Testis (tissue), 3 donors: ENCODE results near the gene TRMT44. TPM values are rescaled to one million over a fixed set of nuclear protein-coding genes. Genes with fewer than 3 reads are reported as not detected.
A peak's percentile ranks its signal among the peaks of the same experiment; 100 is the strongest.

Experiments
- DNase-seq: peaks from one replicate; pipeline ENCODE4 v3.0.0-alpha.2; 2019
- H3K27ac ChIP-seq, 2 donors: fragments of 200-600 bp; sonication (generic); one replicate each; pipeline ENCODE4 v1.5.1; 2019
- H3K27me3 ChIP-seq: fragments of 200-600 bp; sonication (generic); one replicate; pipeline ENCODE4 v1.5.1; 2019
- H3K36me3 ChIP-seq: fragments of 200-600 bp; sonication (generic); one replicate; pipeline ENCODE4 v1.5.1; 2017; ENCODE audit warnings: low read depth; ENCODE audit errors: missing control alignments
- H3K4me1 ChIP-seq: fragments of 200-600 bp; sonication (generic); one replicate; pipeline ENCODE4 v1.5.1; 2019
- H3K4me3 ChIP-seq, 2 donors: fragments of 200-600 bp; sonication (generic); one replicate each; pipeline ENCODE4 v1.5.1; 2017 to 2019
- H3K9me3 ChIP-seq: fragments of 200-600 bp; sonication (generic); one replicate; pipeline ENCODE4 v1.5.1; 2017
- POLR2A ChIP-seq: fragments of 450-650 bp; IDR thresholded peaks from one replicate; pipeline ENCODE4 v1.6.1; 2017; ENCODE audit warnings: antibody characterized with exemption, mild to moderate bottlenecking, moderate library complexity
- WGBS, 2 donors: methylation state at CpG; one replicate each; pipeline ENCODE4 v1.1.5; 2018; 5-methylcytosine and 5-hydroxymethylcytosine counted together
- intact Hi-C: fragments of 100-400 bp; cut with DNase I; formaldehyde crosslinking; loops from one replicate; pipeline ENCODE4 v1.15.1; 2023; ENCODE audit warnings: low total_unique reads
- polyA plus RNA-seq: library from polyadenylated mRNA; stranded (reverse); fragments of 350-450 nt; fragmentation: Illumina TruSeq; extraction: RNeasy Lipid Tissue Mini Kit (QIAGEN cat#74804); gene quantifications from one replicate; pipeline ENCODE4 v1.2.3, GENCODE V29; 2014; ENCODE audit warnings: low read depth, low replicate concordance; ENCODE audit not compliant: insufficient read depth
- total RNA-seq, 2 donors: library from RNA; depleted of rRNA; stranded (reverse); fragments of >200 nt; gene quantifications; one replicate each; pipeline ENCODE4 v1.2.3, GENCODE V29; 2016
- TF ChIP-seq, protein P1 (sequence below), 3 experiments: fragments of 450-650 bp in 2 of 3; fragments of 200-600 bp in 1 of 3; sonication (generic) in 1 of 3; IDR thresholded peaks; one replicate each; pipeline ENCODE4 v1.5.1; 2016 to 2019; ENCODE audit warnings: antibody characterized with exemption in 3 of 3, mild to moderate bottlenecking in 2 of 3, moderate library complexity in 1 of 3

Gene TRMT44
- total and polyA plus RNA-seq, 3 donors from 2014 or later: 20.9 to 52.7 (median 41.3) TPM

- no peaks in the 10 kb centered on the region for H3K27me3 ChIP-seq
- intact Hi-C loops: loop anchor here (5.0 kb wide), 1 partner anchor 167 kb away; no protein-coding TSS in a partner anchor
- no peak overlapping the region for H3K4me3 ChIP-seq
- H3K9me3 ChIP-seq: no peaks in the 10 kb centered on the region
- DNase-seq: peak; percentile 73
- no peaks in the 10 kb centered on the region for H3K36me3 ChIP-seq
- 76 to 77% methylated on average over 13 to 15 of the region's 17 CpGs for WGBS, 2 donors
- TF ChIP-seq, protein P1, sequence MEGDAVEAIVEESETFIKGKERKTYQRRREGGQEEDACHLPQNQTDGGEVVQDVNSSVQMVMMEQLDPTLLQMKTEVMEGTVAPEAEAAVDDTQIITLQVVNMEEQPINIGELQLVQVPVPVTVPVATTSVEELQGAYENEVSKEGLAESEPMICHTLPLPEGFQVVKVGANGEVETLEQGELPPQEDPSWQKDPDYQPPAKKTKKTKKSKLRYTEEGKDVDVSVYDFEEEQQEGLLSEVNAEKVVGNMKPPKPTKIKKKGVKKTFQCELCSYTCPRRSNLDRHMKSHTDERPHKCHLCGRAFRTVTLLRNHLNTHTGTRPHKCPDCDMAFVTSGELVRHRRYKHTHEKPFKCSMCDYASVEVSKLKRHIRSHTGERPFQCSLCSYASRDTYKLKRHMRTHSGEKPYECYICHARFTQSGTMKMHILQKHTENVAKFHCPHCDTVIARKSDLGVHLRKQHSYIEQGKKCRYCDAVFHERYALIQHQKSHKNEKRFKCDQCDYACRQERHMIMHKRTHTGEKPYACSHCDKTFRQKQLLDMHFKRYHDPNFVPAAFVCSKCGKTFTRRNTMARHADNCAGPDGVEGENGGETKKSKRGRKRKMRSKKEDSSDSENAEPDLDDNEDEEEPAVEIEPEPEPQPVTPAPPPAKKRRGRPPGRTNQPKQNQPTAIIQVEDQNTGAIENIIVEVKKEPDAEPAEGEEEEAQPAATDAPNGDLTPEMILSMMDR (IDR thresholded peaks at IDR 0.05): no peak
- TF ChIP-seq POLR2A: no peak
- no peak overlapping the region for H3K27ac ChIP-seq
- no peaks in the 10 kb centered on the region for H3K4me1 ChIP-seq
Measured at GRCh38 chr4:8409264-8410065, 31.1 kb upstream of the TRMT44 start.

DNA sequence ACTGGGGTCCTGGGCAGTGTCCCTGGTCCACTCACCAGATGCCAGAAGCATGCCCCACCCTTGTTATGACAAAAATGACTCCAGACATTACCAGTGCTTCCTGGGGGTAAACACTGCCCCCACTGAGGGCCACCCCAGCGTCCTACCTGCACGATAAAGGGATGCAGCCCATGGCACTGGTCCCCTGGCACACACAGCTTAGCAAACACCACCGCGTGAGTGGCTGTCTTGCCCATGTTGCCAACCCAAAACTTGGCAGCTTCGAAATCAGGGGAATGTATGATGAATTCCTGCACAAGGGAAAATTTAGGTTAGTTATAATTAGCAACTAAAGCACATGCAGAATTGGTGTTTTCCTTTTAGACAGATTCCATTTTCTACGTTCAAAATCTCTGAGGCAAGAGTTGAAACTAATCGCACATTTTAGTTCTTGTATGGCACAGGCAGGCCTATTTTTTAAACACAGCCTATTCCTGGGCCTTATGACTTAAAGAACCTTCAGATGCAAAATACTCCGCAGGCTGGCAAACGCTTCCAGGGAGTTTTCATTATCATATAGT, 30.4 kb upstream of the TRMT44 start:
- WGBS, 2 donors: 63 to 71% methylated on average over 8 to 9 of the region's 9 CpGs
- H3K9me3 ChIP-seq: no peaks in the 10 kb centered on the region
- no peaks in the 10 kb centered on the region for H3K4me1 ChIP-seq
- no peak overlapping the region for H3K4me3 ChIP-seq
- TF ChIP-seq, protein P1 (IDR thresholded peaks at IDR 0.05): no peak
- TF ChIP-seq POLR2A: no peak
- H3K27ac ChIP-seq: no peak overlapping the region
- no peaks in the 10 kb centered on the region for H3K27me3 ChIP-seq
- no peak for DNase-seq
- intact Hi-C loops: no loop called here
- no peaks in the 10 kb centered on the region for H3K36me3 ChIP-seq

DNA sequence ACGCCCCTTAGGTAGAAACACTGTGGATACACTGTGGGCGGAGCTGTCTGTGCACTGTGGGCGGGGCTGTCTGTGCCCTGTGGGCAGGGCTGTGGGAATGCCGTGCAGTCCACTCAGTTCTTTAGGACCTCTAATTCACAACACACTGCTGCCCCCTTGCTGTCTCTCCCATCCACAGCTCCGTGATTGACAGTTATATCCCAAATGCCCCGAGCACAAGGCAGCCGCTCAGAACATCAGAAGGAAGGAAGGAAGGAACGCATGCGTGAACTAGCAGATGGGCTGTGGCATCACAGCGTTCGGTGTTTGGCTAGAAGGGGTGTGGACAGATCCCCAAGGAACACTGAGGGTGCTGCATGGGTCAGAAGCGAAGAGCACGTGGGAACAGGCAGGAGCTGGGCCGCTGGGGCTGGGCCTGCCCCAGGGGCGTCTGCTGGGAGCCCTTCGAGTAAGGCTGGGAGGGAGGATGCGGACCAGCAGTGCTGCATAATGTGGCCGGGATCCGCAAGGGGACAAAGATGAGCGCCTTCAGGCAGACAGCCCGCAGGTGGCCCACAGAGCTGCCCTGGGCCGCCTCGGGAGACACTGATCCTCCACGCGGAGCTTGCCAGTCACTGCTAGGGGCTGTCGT, 29.8 kb upstream of the TRMT44 start:
- intact Hi-C loops: no loop called here
- DNase-seq: peak; percentile 77
- no peaks in the 10 kb centered on the region for H3K9me3 ChIP-seq
- H3K36me3 ChIP-seq: no peaks in the 10 kb centered on the region
- no peak for TF ChIP-seq POLR2A
- TF ChIP-seq, protein P1 (IDR thresholded peaks at IDR 0.05): peak in 1 of 3 experiments; percentile 23
- 61 to 67% methylated on average over 16 to 26 of the region's 26 CpGs for WGBS, 2 donors
- no peak overlapping the region for H3K4me3 ChIP-seq
- H3K27ac ChIP-seq: no peak overlapping the region
- no peaks in the 10 kb centered on the region for H3K4me1 ChIP-seq
- H3K27me3 ChIP-seq: no peaks in the 10 kb centered on the region

- Histone ChIP-seq H3K36me3 (no peaks in the 10 kb centered on the region), H3K9me3 (no peaks in the 10 kb centered on the region), H3K4me3 (no peak overlapping the region), H3K4me1 (no peaks in the 10 kb centered on the region), H3K27ac (no peak overlapping the region), H3K27me3 (no peaks in the 10 kb centered on the region)
- intact Hi-C loops: no loop called here
- 85 to 86% methylated on average over 13 of the region's 13 CpGs for WGBS, 2 donors
- no peak for DNase-seq
- TF ChIP-seq, protein P1 (IDR thresholded peaks at IDR 0.05): no peak
- no peak for TF ChIP-seq POLR2A
Measured at GRCh38 chr4:8411351-8412180, 29.0 kb upstream of the TRMT44 start.
